GM21381 (cell line): Measurements from ENCODE around the gene PTGS1.
"Not testable (repeated sequence)": the region's sequence is repeated elsewhere in the genome, so short reads cannot be mapped to it uniquely, and the experiment has no call there.

Experiments used
- ATAC-seq: cut with Tn5 transposase; IDR thresholded peaks from one replicate; pipeline ENCODE4 v1.9.1; 2021; ENCODE audit warnings: mild to moderate bottlenecking, moderate library complexity; ENCODE audit not compliant: unreplicated experiment

PTGS1 gene

GRCh38 chr9:122346478-122347347 lies 24.1 kb upstream of the PTGS1 start:
- ATAC-seq, result no peak

GRCh38 chr9:122347348-122348287 lies 23.2 kb upstream of the PTGS1 start:
- no peak for ATAC-seq

GRCh38 chr9:122348288-122348777 lies 22.5 kb upstream of the PTGS1 start:
- ATAC-seq, result no peak

- no peak for ATAC-seq
Observed at GRCh38 chr9:122348791-122349190, 22.0 kb upstream of the PTGS1 start.

GRCh38 chr9:122349201-122349600 lies 21.6 kb upstream of the PTGS1 start:
- no peak for ATAC-seq

GRCh38 chr9:122350577-122351355 lies 20.1 kb upstream of the PTGS1 start:
- peak; percentile 95 for ATAC-seq

GRCh38 chr9:122354536-122355199 lies 16.2 kb upstream of the PTGS1 start:
- ATAC-seq, result no peak

GRCh38 chr9:122355336-122355875 lies 15.4 kb upstream of the PTGS1 start:
- no peak for ATAC-seq

- ATAC-seq, result no peak
Observed at GRCh38 chr9:122356627-122357026, 14.2 kb upstream of the PTGS1 start.

GRCh38 chr9:122360891-122361290 lies 9.9 kb upstream of the PTGS1 start:
- no peak for ATAC-seq

- not testable (repeated sequence) for ATAC-seq
Observed at GRCh38 chr9:122363131-122363530, 7.7 kb upstream of the PTGS1 start.

- ATAC-seq, result no peak
Observed at GRCh38 chr9:122364117-122364782, 6.6 kb upstream of the PTGS1 start.

GRCh38 chr9:122364783-122365150 lies 6.1 kb upstream of the PTGS1 start:
- no peak for ATAC-seq

- ATAC-seq, result no peak
Observed at GRCh38 chr9:122366074-122366660, 4.7 kb upstream of the PTGS1 start.

GRCh38 chr9:122367065-122367464 lies 3.8 kb upstream of the PTGS1 start:
- ATAC-seq, result no peak

GRCh38 chr9:122367774-122368460 lies 2.9 kb upstream of the PTGS1 start:
- ATAC-seq, result no peak

- no peak for ATAC-seq
Observed at GRCh38 chr9:122368642-122369041, 2.2 kb upstream of the PTGS1 start.

- peak; percentile 36 for ATAC-seq
Observed at GRCh38 chr9:122370303-122370702, 521 bp upstream of the PTGS1 start.
